Neutrophil (primary cell): ENCODE results near the gene NPPA.

ENCODE experiments used
- H3K27ac ChIP-seq: fragments of 200-600 bp; sonication (generic); 2 replicates; pipeline ENCODE4 v1.5.1; 2016; ENCODE audit warnings: mild to moderate bottlenecking, moderate library complexity
- H3K27me3 ChIP-seq: fragments of 200-600 bp; sonication (generic); 2 replicates; pipeline ENCODE4 v1.6.0; 2016; ENCODE audit warnings: mild to moderate bottlenecking
- H3K36me3 ChIP-seq: fragments of 200-600 bp; sonication (generic); 2 replicates; pipeline ENCODE4 v1.5.1; 2017
- H3K4me1 ChIP-seq, 2 experiments: fragments of 200-600 bp in 1 of 2; sonication (generic) in 1 of 2; 1 replicate in 1 of 2; 2 replicates in 1 of 2; pipeline versions ENCODE4 v1.5.1 to v1.6.1; 2013 to 2016; ENCODE audit warnings: low read depth in 1 of 2, low read length in 1 of 2, mild to moderate bottlenecking in 1 of 2, moderate library complexity in 1 of 2; ENCODE audit not compliant: control insufficient read depth in 1 of 2, insufficient read depth in 1 of 2
- H3K4me3 ChIP-seq, 2 experiments: fragments of 200-600 bp in 1 of 2; sonication (generic) in 1 of 2; 1 replicate in 1 of 2; 2 replicates in 1 of 2; pipeline ENCODE4 v1.5.1; 2013 to 2016; ENCODE audit warnings: low read depth in 1 of 2, low read length in 1 of 2, mild to moderate bottlenecking in 1 of 2, moderate library complexity in 1 of 2
- H3K9me3 ChIP-seq: fragments of 200-600 bp; sonication (generic); 2 replicates; pipeline ENCODE4 v1.5.1; 2016
- CTCF ChIP-seq: fragments of 200-600 bp; sonication (generic); IDR thresholded peaks from 2 replicates; pipeline ENCODE4 v1.5.1; 2016; ENCODE audit warnings: antibody characterized with exemption

Gene NPPA

GRCh38 chr1:11826946-11827345, 20.6 kb downstream of the NPPA start:
- Histone ChIP-seq H3K27ac (no peak overlapping the region), H3K27me3 (no peaks in the 10 kb centered on the region), H3K9me3 (no peaks in the 10 kb centered on the region), H3K36me3 (peaks cover 71% of the 10 kb centered on the region), H3K4me3 (no peak overlapping the region), H3K4me1 (no peaks in the 10 kb centered on the region)
- TF ChIP-seq CTCF, result no peak

GRCh38 chr1:11825131-11825530, 22.5 kb downstream of the NPPA start:
- no peaks in the 10 kb centered on the region for H3K9me3 ChIP-seq
- H3K36me3 ChIP-seq, result peaks cover 58% of the 10 kb centered on the region
- H3K4me3 ChIP-seq, result no peak overlapping the region
- H3K27ac ChIP-seq, result no peak overlapping the region
- no peaks in the 10 kb centered on the region for H3K4me1 ChIP-seq
- no peaks in the 10 kb centered on the region for H3K27me3 ChIP-seq
- TF ChIP-seq CTCF, result no peak

- H3K27ac ChIP-seq, result no peak overlapping the region
- TF ChIP-seq CTCF, result no peak
- no peaks in the 10 kb centered on the region for H3K9me3 ChIP-seq
- no peaks in the 10 kb centered on the region for H3K4me1 ChIP-seq
- H3K36me3 ChIP-seq, result peaks cover 47% of the 10 kb centered on the region
- H3K27me3 ChIP-seq, result no peaks in the 10 kb centered on the region
- H3K4me3 ChIP-seq, result no peak overlapping the region
These were observed 24.0 kb downstream of the NPPA start for GRCh38 chr1:11823366-11824137.

- Histone ChIP-seq H3K27me3 (no peaks in the 10 kb centered on the region), H3K4me1 (no peaks in the 10 kb centered on the region), H3K4me3 (no peak overlapping the region), H3K36me3 (peaks cover 40% of the 10 kb centered on the region), H3K9me3 (no peaks in the 10 kb centered on the region), H3K27ac (no peak overlapping the region)
- TF ChIP-seq CTCF, result no peak
These were observed 25.5 kb downstream of the NPPA start for GRCh38 chr1:11822091-11822490.

- H3K27me3 ChIP-seq, result no peaks in the 10 kb centered on the region
- H3K36me3 ChIP-seq, result peaks cover 21% of the 10 kb centered on the region
- H3K9me3 ChIP-seq, result no peaks in the 10 kb centered on the region
- no peak overlapping the region for H3K4me3 ChIP-seq
- no peak overlapping the region for H3K27ac ChIP-seq
- peaks cover 14 to 15% of the 10 kb centered on the region in 2 experiments for H3K4me1 ChIP-seq
- no peak for TF ChIP-seq CTCF
These were observed 30.4 kb downstream of the NPPA start for GRCh38 chr1:11817192-11817591.
